COLO668 (cell line): Measurements from ENCODE around the gene GALNT2.

Experiments used
- DNase-seq: peaks from one replicate; lab custom pipeline; 2025; ENCODE audit not compliant: unreplicated experiment; lab: John Stamatoyannopoulos, UW

Gene GALNT2

DNA sequence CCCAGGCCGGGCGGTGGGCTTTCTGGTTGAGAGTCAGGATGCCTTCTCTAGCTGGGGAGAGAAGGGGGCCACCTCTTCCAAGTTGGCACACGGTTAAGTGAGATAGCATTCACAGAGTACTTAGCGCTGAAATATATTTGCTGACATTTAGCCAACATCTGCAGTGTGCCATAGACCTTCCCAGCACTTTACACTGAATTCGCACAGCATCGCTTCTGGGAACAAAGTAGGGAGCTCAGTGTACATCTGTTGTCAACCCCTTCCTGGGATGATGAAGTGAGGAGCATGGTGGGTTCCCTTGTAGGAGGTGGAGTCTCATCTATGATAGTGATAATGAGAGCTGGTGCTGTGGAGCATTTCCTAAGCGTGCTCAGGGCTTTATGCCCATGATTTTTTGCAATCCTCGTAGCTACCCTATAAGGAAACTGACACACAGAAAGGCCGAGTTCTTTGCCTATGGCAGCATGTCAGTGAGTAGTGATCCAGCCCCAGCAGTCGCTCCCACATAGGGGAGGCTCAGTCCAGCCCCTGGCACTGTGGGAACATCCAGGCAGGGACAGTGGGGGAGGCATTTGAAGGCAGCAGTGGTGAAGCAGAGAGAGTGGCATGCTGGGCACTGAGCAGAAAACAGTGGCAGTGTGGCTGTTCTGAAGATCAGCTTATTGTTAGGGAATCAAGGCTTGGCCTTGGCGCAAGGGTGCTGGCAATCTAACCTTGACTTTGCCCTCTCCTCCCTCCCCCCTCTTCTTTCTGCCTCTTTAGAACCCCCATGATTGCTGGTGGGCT lies 182.8 kb downstream of the GALNT2 start:
- DNase-seq = no peak

DNA sequence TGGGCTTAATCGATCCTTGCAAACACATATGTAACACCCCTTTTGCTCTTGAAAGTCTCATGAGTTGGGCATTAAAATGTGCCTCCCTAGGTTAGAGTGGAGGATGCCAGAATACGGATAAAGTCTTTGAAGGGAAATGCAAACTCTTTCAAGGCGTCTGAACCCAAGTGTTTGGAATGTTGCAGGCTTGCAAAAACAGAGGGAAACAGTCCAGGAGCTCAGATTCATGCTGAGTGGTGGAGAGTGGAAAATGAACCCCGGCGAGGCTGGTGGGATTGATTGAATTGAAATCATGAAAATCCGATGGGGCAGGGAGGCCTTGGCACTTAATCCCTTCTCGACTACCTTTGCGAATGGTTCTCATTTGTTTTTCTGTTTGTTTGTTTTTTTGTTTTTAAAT lies 183.6 kb downstream of the GALNT2 start:
- DNase-seq = no peak

DNA sequence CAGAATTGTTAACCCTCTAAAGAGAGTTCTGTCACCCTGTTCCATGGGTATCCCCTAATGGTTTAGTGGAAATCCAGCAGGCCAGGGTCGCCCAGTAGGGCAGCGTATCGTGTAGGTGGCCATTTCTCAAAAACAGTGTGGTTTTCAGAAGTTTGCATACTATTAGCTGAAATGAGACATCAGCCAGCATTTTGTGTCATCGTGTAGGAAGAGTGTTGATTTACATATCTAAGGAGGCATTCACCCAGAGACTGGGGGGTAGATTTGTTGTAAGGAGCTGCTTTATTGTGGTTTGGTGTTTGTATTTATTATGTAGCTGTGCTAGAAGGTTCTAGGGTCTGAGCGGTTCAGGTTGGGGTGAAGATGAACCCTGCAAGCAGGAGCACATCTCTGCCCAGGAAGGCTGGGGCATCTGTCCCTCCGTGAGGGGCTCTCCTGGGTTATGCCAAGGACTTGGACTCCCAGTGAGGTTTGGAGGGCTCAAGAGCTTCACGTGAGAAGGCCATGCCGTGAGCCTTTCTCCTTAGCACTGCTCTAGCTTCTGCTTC lies 184.7 kb downstream of the GALNT2 start:
- DNase-seq = no peak

- DNase-seq = no peak
These were observed 186.1 kb downstream of the GALNT2 start for GRCh38 chr1:230253150-230253549.

- no peak for DNase-seq
These were observed 187.2 kb downstream of the GALNT2 start for GRCh38 chr1:230254265-230254664.

DNA sequence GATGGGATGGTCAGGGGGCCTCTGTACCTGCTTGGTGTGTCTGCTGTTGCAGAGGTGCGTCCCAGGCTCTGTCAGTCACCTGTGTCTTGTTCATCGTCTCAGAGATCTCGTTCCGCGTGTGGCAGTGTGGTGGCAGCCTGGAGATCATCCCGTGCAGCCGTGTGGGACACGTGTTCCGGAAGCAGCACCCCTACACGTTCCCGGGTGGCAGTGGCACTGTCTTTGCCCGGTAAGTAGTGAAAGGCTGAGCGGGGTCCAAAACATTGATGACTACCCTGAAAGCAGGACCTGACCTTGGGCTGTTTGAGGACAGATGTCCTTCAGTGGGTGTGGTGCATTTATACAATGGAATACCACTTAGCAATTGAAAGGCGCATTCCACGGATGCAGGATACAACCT lies 188.1 kb downstream of the GALNT2 start:
- DNase-seq = no peak

GRCh38 chr1:230255991-230256390 lies 189.0 kb downstream of the GALNT2 start:
- no peak for DNase-seq

DNA sequence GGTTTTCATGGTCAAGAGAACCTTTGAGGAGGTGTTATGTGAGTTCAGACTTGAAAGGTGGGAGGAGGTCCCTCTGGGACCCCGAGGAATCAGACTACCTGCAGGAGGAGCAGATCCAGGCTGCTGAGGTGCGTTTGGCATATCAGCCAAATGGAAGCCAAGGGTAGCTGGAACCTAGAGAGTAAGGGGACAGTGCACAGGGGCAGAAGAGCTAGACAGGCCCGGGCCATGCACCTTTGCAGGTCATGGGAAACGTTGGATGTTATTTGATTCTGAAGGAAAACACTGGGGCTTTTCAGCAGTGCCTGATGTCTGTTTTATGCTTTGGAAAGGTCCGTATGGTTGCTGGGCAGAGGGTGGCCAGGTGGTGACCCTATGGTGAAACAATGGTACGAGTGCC lies 189.9 kb downstream of the GALNT2 start:
- DNase-seq = no peak

DNA sequence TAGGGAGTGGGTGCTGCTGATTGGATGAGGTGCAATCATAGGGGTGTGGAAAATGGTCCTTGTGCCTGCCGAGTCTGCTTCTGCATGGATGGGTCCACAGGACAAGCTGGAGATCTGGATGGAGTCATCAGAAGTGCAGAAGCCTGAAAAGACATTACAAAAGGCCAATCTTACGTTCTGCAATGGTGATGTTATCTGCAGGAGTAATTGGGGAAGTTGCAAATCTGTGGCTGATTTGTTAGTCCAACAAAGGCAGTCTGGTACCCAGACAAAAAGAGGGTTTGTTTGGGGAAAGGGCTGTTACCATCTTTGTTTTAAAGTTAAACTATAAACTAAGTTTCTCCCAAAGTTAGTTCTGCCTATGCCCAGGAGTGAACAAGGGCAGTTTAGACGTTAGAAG lies 192.6 kb downstream of the GALNT2 start:
- no peak for DNase-seq

GRCh38 chr1:230260831-230261230 lies 193.8 kb downstream of the GALNT2 start:
- DNase-seq = no peak

- DNase-seq = no peak
These were observed 195.1 kb downstream of the GALNT2 start for GRCh38 chr1:230261928-230262650.

- no peak for DNase-seq
These were observed 196.0 kb downstream of the GALNT2 start for GRCh38 chr1:230262867-230263567.

DNA sequence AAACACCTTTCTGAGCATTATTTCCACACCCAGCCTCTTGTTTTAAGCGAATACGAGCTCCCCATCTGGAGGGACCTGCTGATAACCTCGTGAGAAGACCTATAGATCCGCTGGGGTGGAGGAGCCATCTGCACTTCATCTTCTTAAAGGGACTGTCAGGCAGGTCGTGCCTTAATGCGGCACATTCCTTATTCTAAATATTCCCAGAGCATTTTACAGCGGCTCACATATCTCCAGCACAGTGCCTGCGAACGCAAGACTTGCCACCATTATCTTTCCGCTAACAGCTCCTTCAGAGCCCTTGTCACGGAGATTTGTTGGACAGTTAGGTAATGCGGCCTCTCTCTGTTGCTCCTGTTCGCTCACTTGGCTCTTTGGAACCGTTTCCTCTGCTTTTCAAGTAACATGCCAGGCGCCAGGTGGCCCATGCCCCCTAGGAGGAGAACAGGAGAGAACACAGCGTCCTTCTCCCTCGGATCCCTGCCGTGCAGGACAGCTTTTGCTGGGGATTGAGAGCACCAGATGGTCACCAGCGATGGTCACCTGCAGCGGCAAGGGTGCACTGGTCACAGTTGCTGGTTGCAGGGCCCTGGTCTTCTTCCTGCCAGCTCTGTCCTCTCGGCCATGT lies 196.6 kb downstream of the GALNT2 start:
- no peak for DNase-seq

DNA sequence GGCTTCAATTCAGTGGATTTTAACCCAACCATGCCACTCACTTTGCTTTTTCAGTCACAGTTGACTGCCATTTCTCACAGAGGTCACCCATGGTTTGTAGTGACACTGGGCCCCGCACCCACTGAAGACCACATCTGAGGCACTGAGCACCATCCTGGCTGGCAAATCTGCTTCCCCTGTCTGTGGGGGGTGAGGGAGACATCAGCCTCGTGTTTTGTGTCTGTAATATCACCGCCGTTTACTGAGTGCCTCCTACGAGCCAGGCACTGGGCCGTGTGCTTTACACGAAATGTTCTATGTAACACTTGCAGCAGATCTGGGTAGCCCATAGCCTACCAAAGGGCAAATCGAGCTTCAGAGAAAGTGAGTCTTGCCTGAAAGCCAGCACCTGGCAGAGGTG lies 197.3 kb downstream of the GALNT2 start:
- no peak for DNase-seq

- DNase-seq = no peak
These were observed 198.4 kb downstream of the GALNT2 start for GRCh38 chr1:230265200-230266115.

DNA sequence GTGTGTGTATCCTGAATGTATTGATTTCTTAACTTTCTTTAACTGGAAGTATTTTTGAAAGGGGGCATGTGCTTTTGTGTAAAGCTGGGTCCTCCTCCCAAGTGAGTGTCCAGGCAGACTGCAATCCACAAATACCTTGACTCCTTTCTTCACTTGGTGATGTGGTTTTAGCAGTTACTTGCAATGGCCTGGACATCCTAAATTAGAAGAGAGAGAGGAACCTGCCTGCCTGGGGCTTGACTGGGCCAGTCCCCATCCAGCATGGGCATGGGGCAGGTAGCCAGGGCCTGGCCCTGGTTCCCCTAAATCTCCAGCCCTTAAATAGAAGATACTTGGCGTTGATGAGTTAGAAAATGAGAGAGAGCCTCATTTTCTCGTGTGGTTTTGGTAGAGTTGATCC lies 199.4 kb downstream of the GALNT2 start:
- no peak for DNase-seq

DNA sequence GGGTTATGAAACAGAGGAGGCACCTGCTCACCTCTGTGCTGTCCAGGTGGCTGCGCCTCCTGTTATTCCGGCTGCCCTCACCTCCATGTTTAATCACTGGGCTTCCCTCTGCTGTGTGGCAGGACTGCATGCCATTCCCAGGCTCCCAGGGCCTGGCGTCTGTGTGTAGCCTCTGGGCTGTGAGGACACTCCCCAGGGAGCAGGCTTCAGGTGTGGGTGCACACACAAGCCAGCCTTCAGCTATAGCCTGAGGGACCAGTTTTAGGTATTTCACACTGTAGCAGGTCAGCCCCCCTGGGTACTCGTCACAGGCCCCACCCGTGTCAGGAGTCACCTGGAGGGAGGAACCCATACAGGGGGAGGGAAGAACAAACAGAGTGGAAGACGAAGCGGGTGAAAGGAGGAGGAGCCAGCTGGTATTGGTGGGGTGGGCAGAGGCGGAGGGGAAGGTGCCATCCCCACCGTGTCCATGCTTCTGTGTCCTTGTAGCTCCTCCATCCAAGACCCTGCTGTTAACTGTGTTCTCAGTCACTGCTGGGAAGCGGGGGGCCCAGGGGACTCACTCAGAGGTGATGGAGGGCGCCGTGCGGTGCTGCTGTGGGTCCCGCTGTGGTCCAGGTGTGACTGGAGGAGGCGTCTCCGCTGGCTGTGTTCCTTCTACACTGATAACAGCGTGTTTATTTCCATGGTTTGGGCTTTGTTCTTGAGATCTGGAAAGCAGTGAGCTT lies 200.5 kb downstream of the GALNT2 start:
- peak; percentile 82 for DNase-seq

DNA sequence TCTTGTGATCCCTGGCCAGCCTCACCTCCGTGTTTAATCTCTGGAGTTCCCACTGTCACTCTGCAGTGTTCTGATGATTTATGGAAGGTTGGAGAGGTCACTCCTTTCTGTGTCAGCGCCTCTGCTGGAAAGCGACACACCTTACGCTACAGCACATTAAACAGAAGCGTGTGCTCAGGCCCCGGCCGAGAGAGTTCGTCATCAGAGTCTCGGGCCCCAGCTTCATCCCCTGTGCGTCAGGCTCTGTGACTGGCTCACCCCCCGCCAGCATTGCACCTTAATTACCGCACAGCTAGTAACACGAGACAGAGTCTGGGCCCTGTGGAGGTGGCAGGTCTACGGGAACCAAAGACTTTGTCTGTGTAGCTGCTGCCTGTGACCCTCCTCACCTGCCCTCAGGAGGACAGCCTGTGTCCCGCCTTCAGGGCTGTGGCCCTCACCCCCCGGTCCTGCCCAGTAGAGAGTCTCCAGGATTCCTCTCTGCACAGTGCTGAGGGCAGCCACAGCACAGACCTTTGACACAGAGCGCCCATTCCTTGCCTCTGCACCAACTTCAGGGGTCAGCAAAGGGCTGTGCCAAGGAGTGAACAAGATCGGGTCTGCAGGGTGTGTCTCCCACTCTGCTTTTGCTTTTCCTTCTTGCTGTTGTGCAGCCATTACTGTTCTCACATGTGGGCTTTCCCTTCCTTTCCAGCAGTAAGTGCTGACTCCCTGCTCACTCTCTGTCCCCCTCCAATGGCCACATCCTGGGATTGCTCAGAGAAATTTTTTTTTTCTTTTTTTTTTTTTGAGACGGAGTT lies 201.5 kb downstream of the GALNT2 start:
- peak; percentile 85 for DNase-seq

DNA sequence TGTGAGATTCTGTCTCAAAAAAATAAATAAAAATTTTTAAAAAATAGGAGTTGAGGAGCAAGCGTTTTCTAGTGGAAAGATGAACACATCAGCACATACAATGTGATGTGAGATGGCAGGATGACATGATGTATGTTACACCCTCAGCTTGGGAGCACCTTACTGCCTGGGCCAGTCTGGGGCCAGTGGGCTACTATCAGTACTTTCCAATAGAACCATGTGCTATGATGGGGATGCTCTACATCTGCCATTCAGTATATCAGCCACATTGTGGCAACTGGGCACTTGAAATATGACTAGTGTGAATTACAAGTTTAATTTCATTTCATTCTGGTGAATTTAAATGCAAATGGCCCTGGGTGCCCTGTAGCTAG lies 203.1 kb downstream of the GALNT2 start:
- no peak for DNase-seq
